Uterus (tissue), 4 donors: ENCODE data around the gene DSTN. TPM values are rescaled to one million over a fixed set of nuclear protein-coding genes. Genes with fewer than 3 reads are reported as not detected.
A peak's percentile ranks its signal among the peaks of the same experiment; 100 is the strongest.

Experiments used
- DNase-seq, 2 donors: peaks; one replicate each; pipeline ENCODE4 v3.0.0-alpha.2; 2019 to 2020
- H3K27ac ChIP-seq, 2 donors: fragments of 200-600 bp; sonication (generic); 1 replicate in 1 of 2; 2 replicates in 1 of 2; pipeline ENCODE4 v1.5.1; 2016 to 2018
- H3K27me3 ChIP-seq, 2 donors: fragments of 200-600 bp; sonication (generic); one replicate each; pipeline ENCODE4 v1.5.1; 2018 to 2019; ENCODE audit warnings: control low read depth in 1 of 2
- H3K36me3 ChIP-seq, 2 donors: fragments of 200-600 bp; sonication (generic); one replicate each; pipeline ENCODE4 v1.5.1; 2019; ENCODE audit warnings: control low read depth in 1 of 2
- H3K4me1 ChIP-seq, 2 donors: fragments of 200-600 bp; sonication (generic); one replicate each; pipeline ENCODE4 v1.5.1; 2018 to 2019; ENCODE audit warnings: control low read depth in 1 of 2
- H3K4me3 ChIP-seq, 2 donors: fragments of 200-600 bp; sonication (generic); 1 replicate in 1 of 2; 2 replicates in 1 of 2; pipeline ENCODE4 v1.5.1; 2018 to 2019; ENCODE audit warnings: mild to moderate bottlenecking in 1 of 2
- H3K9me3 ChIP-seq, 2 donors: fragments of 200-600 bp; sonication (generic); one replicate each; pipeline ENCODE4 v1.5.1; 2019; ENCODE audit warnings: control low read depth in 1 of 2
- POLR2A ChIP-seq, 2 donors: fragments of 450-650 bp; IDR thresholded peaks; one replicate each; pipeline ENCODE4 v1.6.1; 2016; ENCODE audit warnings: antibody characterized with exemption in 2 of 2, mild to moderate bottlenecking in 1 of 2, moderate library complexity in 1 of 2
- intact Hi-C: fragments of 100-400 bp; cut with DNase I; formaldehyde crosslinking; loops from one replicate; pipeline ENCODE4 v1.15.1; 2023; ENCODE audit warnings: low total_unique reads
- total RNA-seq, 4 donors: library from RNA; depleted of rRNA in 3 of 4; stranded (reverse); fragments of >200 nt in 3 of 4; gene quantifications; one replicate each; pipeline versions ENCODE4 v1.1.0 to v1.2.4, GENCODE V29; 2014 to 2023
- TF ChIP-seq, protein P1 (sequence below), 4 experiments: fragments of 200-600 bp in 2 of 4; fragments of 450-650 bp in 2 of 4; sonication (generic) in 2 of 4; IDR thresholded peaks; one replicate each; pipeline ENCODE4 v1.5.1; 2016 to 2019; ENCODE audit warnings: antibody characterized with exemption in 4 of 4, mild to moderate bottlenecking in 2 of 4, moderate library complexity in 1 of 4
- donor health status: DM: yes; HTN: yes; CAD: no.

DSTN gene
- total RNA-seq, 4 donors from 2014 or later: 294 to 674 (median 623) TPM

DNA sequence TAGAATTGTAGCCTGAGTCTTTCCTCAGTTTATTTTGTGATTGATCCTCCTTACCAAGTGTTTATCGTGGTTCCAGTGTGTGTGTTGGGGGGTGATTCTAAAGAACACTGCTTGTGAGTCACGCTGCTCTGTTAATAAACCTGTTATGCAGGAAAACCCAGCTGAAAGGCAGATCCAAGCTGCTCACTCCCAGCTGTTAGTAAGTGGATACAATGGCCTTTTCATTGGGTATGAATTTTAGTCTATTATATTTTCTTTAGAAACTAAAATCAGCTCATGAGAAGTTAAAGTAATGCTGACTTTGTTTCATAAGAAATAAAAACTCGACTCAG is 12.2 kb upstream of the DSTN start:
- no peaks in the 10 kb centered on the region for H3K9me3 ChIP-seq
- TF ChIP-seq, protein P1, sequence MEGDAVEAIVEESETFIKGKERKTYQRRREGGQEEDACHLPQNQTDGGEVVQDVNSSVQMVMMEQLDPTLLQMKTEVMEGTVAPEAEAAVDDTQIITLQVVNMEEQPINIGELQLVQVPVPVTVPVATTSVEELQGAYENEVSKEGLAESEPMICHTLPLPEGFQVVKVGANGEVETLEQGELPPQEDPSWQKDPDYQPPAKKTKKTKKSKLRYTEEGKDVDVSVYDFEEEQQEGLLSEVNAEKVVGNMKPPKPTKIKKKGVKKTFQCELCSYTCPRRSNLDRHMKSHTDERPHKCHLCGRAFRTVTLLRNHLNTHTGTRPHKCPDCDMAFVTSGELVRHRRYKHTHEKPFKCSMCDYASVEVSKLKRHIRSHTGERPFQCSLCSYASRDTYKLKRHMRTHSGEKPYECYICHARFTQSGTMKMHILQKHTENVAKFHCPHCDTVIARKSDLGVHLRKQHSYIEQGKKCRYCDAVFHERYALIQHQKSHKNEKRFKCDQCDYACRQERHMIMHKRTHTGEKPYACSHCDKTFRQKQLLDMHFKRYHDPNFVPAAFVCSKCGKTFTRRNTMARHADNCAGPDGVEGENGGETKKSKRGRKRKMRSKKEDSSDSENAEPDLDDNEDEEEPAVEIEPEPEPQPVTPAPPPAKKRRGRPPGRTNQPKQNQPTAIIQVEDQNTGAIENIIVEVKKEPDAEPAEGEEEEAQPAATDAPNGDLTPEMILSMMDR (IDR thresholded peaks at IDR 0.05): no peak
- TF ChIP-seq POLR2A (IDR thresholded peaks at IDR 0.05): no peak
- no peaks in the 10 kb centered on the region for H3K36me3 ChIP-seq
- peak in 1 of 2 donors; percentile 59 for DNase-seq
- H3K27ac ChIP-seq: peak overlapping the region; percentile 92 to 98
- intact Hi-C loops: no loop called here
- H3K27me3 ChIP-seq: no peaks in the 10 kb centered on the region
- no peak overlapping the region for H3K4me3 ChIP-seq
- H3K4me1 ChIP-seq: peaks cover 19 to 29% of the 10 kb centered on the region in 2 donors

DNA sequence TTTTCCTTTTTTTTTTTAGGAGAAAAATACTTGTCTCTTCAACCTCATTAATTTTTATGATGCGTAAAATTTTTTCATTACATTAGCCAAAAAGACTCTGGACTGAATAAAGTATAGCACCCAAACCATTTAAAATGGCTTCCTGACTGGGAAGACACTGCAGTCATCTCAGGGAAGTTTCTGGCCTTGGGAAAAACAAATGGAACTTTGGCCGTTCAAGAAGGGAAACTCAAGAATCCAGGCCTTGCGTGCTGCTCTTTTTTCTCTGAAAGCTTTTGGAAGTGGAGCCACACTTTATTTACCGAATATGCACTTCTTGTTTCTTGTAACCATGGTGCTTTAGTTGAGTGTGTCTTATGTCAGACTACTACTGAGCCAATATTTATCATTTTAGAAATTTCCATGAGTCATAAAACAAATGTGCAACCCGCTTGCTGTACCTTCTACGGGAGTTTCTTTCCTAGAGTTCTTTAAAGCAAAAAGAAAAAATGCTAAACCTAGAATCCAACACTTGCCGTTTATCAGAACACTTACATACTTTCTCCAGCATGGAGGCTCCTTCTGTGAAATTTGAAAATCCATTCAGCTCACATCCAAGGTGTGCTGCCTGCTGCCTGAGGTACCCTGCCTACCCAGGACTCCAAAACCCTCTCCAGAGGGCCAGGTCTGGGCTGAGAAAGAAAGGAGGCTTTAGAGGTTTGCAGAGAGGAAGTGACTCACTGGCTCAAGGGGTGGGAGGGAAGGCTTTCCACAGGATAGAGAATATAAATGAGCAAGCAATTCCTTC is 11.5 kb upstream of the DSTN start:
- intact Hi-C loops: no loop called here
- no peaks in the 10 kb centered on the region for H3K9me3 ChIP-seq
- peak; percentile 67 to 89 for DNase-seq
- H3K4me3 ChIP-seq: no peak overlapping the region
- H3K27ac ChIP-seq: peak overlapping the region; percentile 92 to 98
- TF ChIP-seq, protein P1 (IDR thresholded peaks at IDR 0.05): peak in 1 of 4 experiments; percentile 19
- peak; percentile 41 to 44 for TF ChIP-seq POLR2A (IDR thresholded peaks at IDR 0.05)
- H3K4me1 ChIP-seq: peaks cover 19 to 29% of the 10 kb centered on the region in 2 donors
- no peaks in the 10 kb centered on the region for H3K36me3 ChIP-seq
- no peaks in the 10 kb centered on the region for H3K27me3 ChIP-seq

DNA sequence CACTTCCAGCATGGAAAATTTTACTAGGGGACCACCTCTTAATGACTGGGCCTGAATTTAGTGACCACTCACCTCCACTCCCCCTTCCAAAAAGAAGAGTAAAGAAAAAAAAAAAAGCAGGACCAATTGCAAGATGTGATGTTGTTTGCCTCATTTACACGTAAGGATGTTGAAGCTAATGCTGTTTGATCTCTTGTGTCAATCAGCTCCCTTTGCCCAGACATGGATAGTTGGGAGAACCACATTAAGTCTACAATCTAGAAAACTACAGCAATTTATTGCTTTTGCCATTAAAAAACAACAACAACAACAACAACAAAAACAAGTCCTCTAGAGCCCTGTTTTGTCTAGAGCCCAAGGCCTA is 11.0 kb upstream of the DSTN start:
- intact Hi-C loops: no loop called here
- Histone ChIP-seq H3K4me3 (no peak overlapping the region), H3K27ac (peak overlapping the region; percentile 92 to 98), H3K27me3 (no peaks in the 10 kb centered on the region), H3K36me3 (no peaks in the 10 kb centered on the region), H3K9me3 (no peaks in the 10 kb centered on the region), H3K4me1 (peaks cover 19 to 29% of the 10 kb centered on the region in 2 donors)
- TF ChIP-seq, protein P1 (IDR thresholded peaks at IDR 0.05): no peak
- DNase-seq: no peak

DNA sequence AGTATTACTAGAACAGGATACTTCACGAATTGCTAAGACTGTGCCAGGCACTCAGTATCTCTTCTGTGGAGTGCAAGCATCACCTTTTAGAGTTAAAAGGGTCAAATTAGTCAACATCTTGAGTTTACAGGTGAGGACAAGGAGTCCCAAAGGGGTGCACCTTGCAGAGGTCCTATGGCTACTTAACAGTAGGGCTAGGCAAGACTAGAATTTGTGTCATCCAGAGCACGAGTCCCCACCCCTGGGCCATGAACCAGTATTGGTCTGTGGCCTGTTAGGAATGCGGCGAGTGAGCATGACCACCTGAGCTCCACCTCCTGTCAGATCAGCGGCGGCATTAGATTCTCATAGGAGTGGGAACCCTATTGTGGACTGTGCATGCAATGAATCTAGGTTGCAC is 10.5 kb upstream of the DSTN start:
- intact Hi-C loops: no loop called here
- TF ChIP-seq, protein P1 (IDR thresholded peaks at IDR 0.05): no peak
- TF ChIP-seq POLR2A (IDR thresholded peaks at IDR 0.05): peak in 1 of 2 donors; percentile 12
- no peak overlapping the region for H3K4me3 ChIP-seq
- peak overlapping the region; percentile 92 to 98 for H3K27ac ChIP-seq
- H3K9me3 ChIP-seq: no peaks in the 10 kb centered on the region
- no peak for DNase-seq
- no peaks in the 10 kb centered on the region for H3K27me3 ChIP-seq
- no peaks in the 10 kb centered on the region for H3K36me3 ChIP-seq
- H3K4me1 ChIP-seq: peaks cover 19 to 29% of the 10 kb centered on the region in 2 donors

DNA sequence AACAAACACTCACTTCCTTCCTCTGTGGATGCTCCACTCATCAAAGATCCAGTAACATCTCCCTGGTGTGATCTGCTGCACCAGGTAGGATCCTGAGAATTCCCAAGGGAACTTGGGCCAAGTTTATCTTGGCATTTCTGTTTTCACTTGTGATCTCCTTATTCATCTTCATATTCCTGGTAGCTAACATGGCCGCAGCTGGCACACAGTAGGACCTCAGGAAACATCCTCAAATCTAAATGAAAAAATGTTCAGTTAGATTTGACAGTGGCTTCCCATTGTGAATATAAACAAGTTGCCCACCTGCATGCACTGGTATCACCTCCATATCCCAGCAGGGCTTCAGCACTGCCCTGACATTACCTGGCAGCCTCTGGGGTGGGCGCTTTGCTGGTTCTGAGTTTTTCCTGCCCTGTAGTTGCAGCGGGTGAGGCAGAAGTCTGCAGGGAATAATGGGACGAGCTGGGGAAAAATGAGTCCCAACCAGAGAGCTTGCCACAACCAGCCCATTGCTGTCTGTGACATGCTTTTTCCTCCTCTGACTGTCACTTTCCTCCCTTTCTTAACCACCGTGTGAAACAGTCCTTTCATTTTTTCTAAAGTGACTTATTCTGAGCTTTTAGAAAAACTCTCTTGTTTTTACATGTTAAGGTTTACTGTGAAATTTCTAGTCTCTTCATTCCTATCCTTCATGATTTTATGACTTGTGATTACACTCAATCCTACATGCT is 9.4 kb upstream of the DSTN start:
- intact Hi-C loops: no loop called here
- Histone ChIP-seq H3K27ac (peak overlapping the region; percentile 92 to 98), H3K4me1 (peaks cover 19 to 29% of the 10 kb centered on the region in 2 donors), H3K36me3 (no peaks in the 10 kb centered on the region), H3K4me3 (no peak overlapping the region), H3K27me3 (no peaks in the 10 kb centered on the region), H3K9me3 (no peaks in the 10 kb centered on the region)
- DNase-seq: no peak
- TF ChIP-seq, protein P1 (IDR thresholded peaks at IDR 0.05): no peak
- no peak for TF ChIP-seq POLR2A (IDR thresholded peaks at IDR 0.05)
